Right lobe of liver (tissue), 4 donors: ENCODE results near the gene SCAPER.

ENCODE experiments used
- CTCF ChIP-seq, 4 donors: fragments of 200-600 bp in 3 of 4; fragments of 450-650 bp in 1 of 4; IDR thresholded peaks; one replicate each; pipeline versions ENCODE4 v1.5.1 to v1.8.0; 2016 to 2022; ENCODE audit warnings: antibody characterized with exemption in 4 of 4, mild to moderate bottlenecking in 2 of 4
- POLR2A ChIP-seq: fragments of 450-650 bp; IDR thresholded peaks from one replicate; pipeline ENCODE4 v1.6.1; 2017; ENCODE audit warnings: antibody characterized with exemption, mild to moderate bottlenecking
- donor health status: DM: no; HTN: no; CAD: no.
- donor health status: DM: no; HTN: no; CAD: no.
- donor health status: DM: no; HTN: yes; CAD: no.

GRCh38 chr15:76823303-76823702, 81.8 kb downstream of the SCAPER start:
- no peak for TF ChIP-seq POLR2A
- no peak for TF ChIP-seq CTCF (IDR thresholded peaks at IDR 0.05)
